GM12878 (cell line): ENCODE data around the gene SLCO2A1. TPM values are rescaled to one million over a fixed set of nuclear protein-coding genes. Genes with fewer than 3 reads are reported as not detected.

ENCODE experiments used
- ATAC-seq: fragments of 200-7000 bp; cut with Tn5 transposase; 3 replicates; pipeline ENCODE4 v1.9.1; 2020; ENCODE audit warnings: mild to moderate bottlenecking, moderate library complexity
- BruUV-seq: library from RNA; stranded (reverse); fragments of 400-500 nt; replicated peaks from 2 replicates; lab custom pipeline; 2021; lab: Mats Ljungman, UMichigan
- CTCF ChIA-PET: fragments of 300-600 bp; sonication (Branson Sonifier 250); formaldehyde crosslinking; extraction: SDS; loops from one replicate; lab custom pipeline; 2021; ENCODE audit warnings: inconsistent platforms; lab: Yijun Ruan, JAX
- POLR2A ChIA-PET: fragments of 350-600 bp; formaldehyde crosslinking; extraction: SDS; loops from one replicate; lab custom pipeline; 2021; ENCODE audit warnings: inconsistent platforms; lab: Charles Lee
- RAD21 ChIA-PET: fragments of 300-600 bp; sonication (Branson Sonifier 250); formaldehyde crosslinking; loops from one replicate; lab custom pipeline; 2023; ENCODE audit warnings: antibody characterized with exemption; ENCODE audit not compliant: unreplicated experiment; lab: Charles Lee
- SMC1A ChIA-PET: fragments of 300-600 bp; sonication (Branson Sonifier 250); formaldehyde crosslinking; loops from one replicate; lab custom pipeline; 2023; ENCODE audit not compliant: unreplicated experiment, uncharacterized antibody; lab: Charles Lee
- DNase-seq: peaks from one replicate; pipeline ENCODE4 v3.0.0-alpha.2; 2011; ENCODE audit warnings: low read depth, low spot score
- FAIRE-seq: peaks from 3 replicates; lab custom pipeline; 2011; peaks lifted over from hg19 to GRCh38; lab: Jason Lieb, UNC
- H2AFZ ChIP-seq: 2 replicates; pipeline ENCODE4 v1.6.0; 2011; ENCODE audit warnings: low read depth, low read length, control low read depth; ENCODE audit not compliant: control insufficient read depth
- H3K27ac ChIP-seq: 2 replicates; pipeline ENCODE4 v1.5.1; 2011; ENCODE audit warnings: control low read depth; ENCODE audit not compliant: control insufficient read depth, insufficient read depth
- H3K27me3 ChIP-seq, 2 experiments: replicated peaks in 1 of 2; 2 replicates each; pipeline versions ENCODE4 v1.6.0 to v1.6.1; 2011; ENCODE audit warnings: low read length in 1 of 2; ENCODE audit not compliant: control insufficient read depth in 2 of 2, insufficient read depth in 2 of 2
- H3K36me3 ChIP-seq, 2 experiments: 2 replicates each; pipeline ENCODE4 v1.5.1; 2011; ENCODE audit warnings: low read length in 1 of 2; ENCODE audit not compliant: control insufficient read depth in 2 of 2, insufficient read depth in 2 of 2
- H3K4me1 ChIP-seq: 2 replicates; pipeline ENCODE4 v1.6.1; 2011; ENCODE audit warnings: mild to moderate bottlenecking, low read length, moderate library complexity, mixed read lengths; ENCODE audit not compliant: control insufficient read depth, insufficient read depth
- H3K4me2 ChIP-seq: 2 replicates; pipeline ENCODE4 v1.6.0; 2011; ENCODE audit warnings: control low read depth; ENCODE audit not compliant: control insufficient read depth, insufficient read depth
- H3K4me3 ChIP-seq: fragments of 200-600 bp; sonication (generic); 2 replicates; pipeline ENCODE4 v1.5.1; 2016
- H3K79me2 ChIP-seq: 2 replicates; pipeline ENCODE4 v1.6.0; 2011; ENCODE audit warnings: low read length; ENCODE audit not compliant: control insufficient read depth, insufficient read depth
- H3K9ac ChIP-seq: 2 replicates; pipeline ENCODE4 v1.8.0; 2011; ENCODE audit warnings: low read length, control low read depth, mixed read lengths; ENCODE audit not compliant: control insufficient read depth, insufficient read depth
- H3K9me3 ChIP-seq: replicated peaks from 3 replicates; pipeline ENCODE4 v1.5.1; 2011; ENCODE audit warnings: mild to moderate bottlenecking, low read length; ENCODE audit not compliant: control insufficient read depth, insufficient read depth
- H4K20me1 ChIP-seq: 2 replicates; pipeline ENCODE4 v1.6.0; 2011; ENCODE audit not compliant: control insufficient read depth, insufficient read depth
- BCL11A ChIP-seq: IDR thresholded peaks from 2 replicates; pipeline ENCODE4 v1.6.1; 2011; ENCODE audit warnings: low read depth, low read length
- CBX3 ChIP-seq: fragments of 200-600 bp; sonication (generic); IDR thresholded peaks from 2 replicates; pipeline ENCODE4 v1.6.1; 2016; ENCODE audit warnings: low read depth, borderline replicate concordance
- CEBPB ChIP-seq, 2 experiments: fragments of 150-350 bp in 1 of 2; IDR thresholded peaks; 2 replicates each; pipeline ENCODE4 v1.6.1; 2012 to 2014; ENCODE audit warnings: low read depth in 2 of 2, low read length in 2 of 2, borderline replicate concordance in 1 of 2, inconsistent platforms in 1 of 2
- DPF2 ChIP-seq: fragments of 450-650 bp; IDR thresholded peaks from 2 replicates; pipeline ENCODE4 v1.6.1; 2017; ENCODE audit warnings: mild to moderate bottlenecking
- EED ChIP-seq: sonication (generic); IDR thresholded peaks from 2 replicates; pipeline ENCODE4 v1.6.1; 2016; ENCODE audit warnings: antibody characterized with exemption, low read depth
- EP300 ChIP-seq, 2 experiments: fragments of 150-350 bp in 1 of 2; IDR thresholded peaks; 2 replicates each; pipeline ENCODE4 v1.6.1; 2011 to 2012; ENCODE audit warnings: low read depth in 2 of 2, low read length in 2 of 2, borderline replicate concordance in 1 of 2, improper control_type of control experiment in 1 of 2, inconsistent platforms in 1 of 2; ENCODE audit not compliant: control insufficient read depth in 1 of 2
- GATAD2B ChIP-seq: fragments of 450-650 bp; conservative IDR thresholded peaks from 2 replicates; pipeline ENCODE4 v1.6.1; 2017; ENCODE audit warnings: low read depth, mild to moderate bottlenecking, moderate library complexity
- NR2C2 ChIP-seq: IDR thresholded peaks from 2 replicates; pipeline ENCODE4 v1.6.1; 2011; ENCODE audit warnings: borderline replicate concordance, low read depth; ENCODE audit not compliant: control insufficient read depth, insufficient read length
- NR2F1 ChIP-seq: fragments of 450-650 bp; conservative IDR thresholded peaks from 2 replicates; pipeline ENCODE4 v1.6.1; 2017; ENCODE audit warnings: mild to moderate bottlenecking
- NRF1 ChIP-seq: conservative IDR thresholded peaks from 2 replicates; pipeline ENCODE4 v1.6.1; 2011; ENCODE audit warnings: mild to moderate bottlenecking, low read depth, low read length, improper control_type of control experiment
- RB1 ChIP-seq: fragments of 450-650 bp; formaldehyde crosslinking; IDR thresholded peaks from 2 replicates; pipeline ENCODE4 v1.6.1; 2017; ENCODE audit warnings: mild to moderate bottlenecking, borderline replicate concordance
- SIX5 ChIP-seq: IDR thresholded peaks from 2 replicates; pipeline ENCODE4 v1.6.1; 2011; ENCODE audit warnings: mild to moderate bottlenecking, low read depth, low read length, moderate library complexity; ENCODE audit not compliant: severe bottlenecking
- SMAD1 ChIP-seq: fragments of 450-650 bp; IDR thresholded peaks from 2 replicates; pipeline ENCODE4 v1.6.1; 2018; ENCODE audit warnings: mild to moderate bottlenecking, low read depth; ENCODE audit not compliant: partially characterized antibody
- SP1 ChIP-seq: IDR thresholded peaks from one replicate; pipeline ENCODE4 v1.6.1; 2011; ENCODE audit warnings: low read depth, low read length
- TARDBP ChIP-seq: IDR thresholded peaks from 2 replicates; pipeline ENCODE4 v1.6.1; 2016; ENCODE audit warnings: borderline replicate concordance
- ZNF24 ChIP-seq: fragments of 450-650 bp; IDR thresholded peaks from 2 replicates; pipeline ENCODE4 v1.6.1; 2017; ENCODE audit warnings: antibody characterized with exemption, mild to moderate bottlenecking
- ZNF622 ChIP-seq: fragments of 450-650 bp; IDR thresholded peaks from 2 replicates; pipeline ENCODE4 v1.6.1; 2017; ENCODE audit warnings: mild to moderate bottlenecking, inconsistent platforms
- WGBS: methylation state at CpG from one replicate; pipeline ENCODE4 v1.1.6; 2016; ENCODE audit warnings: low lambda C conversion rate; ENCODE audit not compliant: insufficient replicate concordance, insufficient coverage; ENCODE audit errors: missing lambda C conversion rate; 5-methylcytosine and 5-hydroxymethylcytosine counted together
- in situ Hi-C: fragments of 300-500 bp; cut with MboI; formaldehyde crosslinking; loops from 9 replicates; pipeline ENCODE4 v1.14.3; 2018; ENCODE audit warnings: mixed read lengths
- intact Hi-C: fragments of 100-400 bp; cut with micrococcal nuclease; formaldehyde crosslinking; loops from one replicate; pipeline ENCODE4 v1.14.2; 2022; ENCODE audit not compliant: unreplicated experiment
- polyA plus RNA-seq, 11 experiments: library from polyadenylated mRNA; depleted of rRNA in 4 of 11; unstranded in 6 of 11; stranded (reverse) in 5 of 11; fragments of >200 nt; fragmentation: Nextera tagmentation in 4 of 11; fragmentation: Illumina TruSeq in 1 of 11; extraction: Ambion mirVana in 4 of 11; extraction: Trizol in 1 of 11; gene quantifications; 1 replicate in 1 of 11; 2 replicates in 10 of 11; pipeline versions ENCODE4 v1.2.1 to v1.2.3, GENCODE V29; 2011 to 2016; ENCODE audit warnings: inconsistent platforms in 2 of 11, missing spikeins in 2 of 11, low read depth in 1 of 11
- total RNA-seq, 4 experiments: library from RNA; depleted of rRNA in 3 of 4; stranded (reverse); fragments of >200 nt in 3 of 4; fragmentation: Illumina TruSeq in 1 of 4; extraction: Trizol in 1 of 4; gene quantifications; 2 replicates each; pipeline versions ENCODE4 v1.2.1 to v1.2.3, GENCODE V29; 2013 to 2021

Gene SLCO2A1
- total and polyA plus RNA-seq, 10 of the 15 experiments (the other 5 are each of a cell fraction or from before 2014, with no cell fraction given), result 0.05 TPM; not detected in 9

DNA sequence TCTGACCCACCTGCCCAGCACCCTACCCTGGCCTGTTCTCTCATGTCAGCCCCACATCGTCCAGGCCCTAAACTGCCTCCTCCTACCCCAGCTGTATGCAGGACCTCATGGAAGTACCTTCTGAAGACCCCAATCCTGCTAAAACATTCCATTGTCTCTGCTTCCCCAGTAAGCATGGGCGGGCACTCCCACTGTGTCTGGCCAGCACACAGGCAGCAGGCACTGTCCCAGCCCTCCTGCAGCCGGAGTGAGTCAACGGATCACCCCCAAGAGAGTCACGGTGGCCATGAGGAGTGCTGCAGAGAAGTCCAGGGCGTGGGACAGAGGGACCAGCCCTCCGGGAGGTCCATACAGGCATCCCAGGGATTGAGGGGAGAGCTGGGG, 36.4 kb upstream of the SLCO2A1 start:
- SMC1A ChIA-PET, result no interaction called here
- no peak for ATAC-seq
- RAD21 ChIA-PET, result no interaction called here
- WGBS, result 3% methylated on average over 7 of the region's 7 CpGs
- Histone ChIP-seq H3K9me3 (no peaks in the 10 kb centered on the region), H3K9ac (no peak overlapping the region), H4K20me1 (no peaks in the 10 kb centered on the region), H3K4me3 (no peak overlapping the region), H3K79me2 (no peaks in the 10 kb centered on the region), H3K36me3 (no peaks in the 10 kb centered on the region), H3K4me1 (no peaks in the 10 kb centered on the region), H3K4me2 (no peak overlapping the region), H3K27ac (no peak overlapping the region), H3K27me3 (no peaks in the 10 kb centered on the region; a peak in 2 of 4 replicates), H2AFZ (no peak overlapping the region)
- BruUV-seq, result no TSS peak
- intact Hi-C loops, result no loop called here
- DNase-seq, result no peak
- FAIRE-seq, result no peak
- POLR2A ChIA-PET, result no interaction called here
- in situ Hi-C loops, result no loop called here
- CTCF ChIA-PET, result no interaction called here
- TF ChIP-seq NR2C2 (no peak), SMAD1 (no peak), DPF2 (no peak), ZNF24 (no peak), SP1 (no peak), CEBPB (IDR thresholded peaks at IDR 0.05; ENCODE audit: borderline replicate concordance in 1 of 2, low read depth in 2 of 2, low read length in 2 of 2) (no peak), EED (no peak)
- TF ChIP-seq, all 136 proteins: peak for 0

DNA sequence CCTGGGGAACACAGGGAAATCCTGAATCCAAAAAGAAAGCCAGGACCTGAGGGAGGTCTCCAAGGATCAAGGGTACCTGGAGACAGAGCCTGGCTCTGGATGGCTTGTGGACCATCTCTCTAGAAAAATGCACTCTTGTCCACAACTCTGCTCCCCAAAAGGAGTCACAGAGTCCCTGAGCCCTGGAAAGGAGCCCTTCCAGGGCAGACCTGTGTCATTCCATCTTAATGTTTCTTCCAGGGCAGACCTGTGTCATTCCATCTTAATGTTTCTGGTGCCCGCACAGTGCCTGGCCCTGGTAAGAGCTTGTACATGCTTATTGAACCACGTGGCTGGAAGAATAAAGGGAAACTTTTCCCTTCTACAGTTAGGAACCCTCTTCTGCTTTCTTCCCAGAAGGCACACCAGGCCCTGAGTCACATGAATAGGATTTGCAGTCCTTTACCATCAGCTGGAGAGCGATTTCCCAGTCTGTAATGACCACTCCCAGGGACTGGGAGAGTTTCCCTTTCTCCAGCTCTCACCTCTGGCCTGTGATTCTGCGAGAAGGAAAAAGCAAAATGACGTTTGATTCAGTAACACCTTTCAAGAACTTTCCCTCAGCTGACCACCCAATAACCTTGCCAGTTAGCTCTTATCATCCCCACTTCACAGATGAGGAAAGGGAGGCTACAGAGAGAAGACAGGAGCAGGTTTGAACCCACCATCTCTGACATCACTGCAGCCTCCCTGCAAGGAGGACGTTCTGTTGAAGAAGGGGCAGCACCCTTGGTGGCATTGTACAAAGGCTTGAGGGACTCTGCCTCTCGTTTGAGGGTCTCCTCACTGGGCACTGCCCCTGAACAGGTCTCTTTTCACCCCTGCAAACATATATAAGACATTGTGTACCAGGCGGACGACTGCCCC, 35.8 kb upstream of the SLCO2A1 start:
- Histone ChIP-seq H3K9me3 (no peaks in the 10 kb centered on the region), H4K20me1 (no peaks in the 10 kb centered on the region), H3K9ac (no peak overlapping the region), H2AFZ (no peak overlapping the region), H3K4me1 (no peaks in the 10 kb centered on the region), H3K27ac (no peak overlapping the region), H3K27me3 (no peaks in the 10 kb centered on the region; a peak in 2 of 4 replicates), H3K79me2 (no peaks in the 10 kb centered on the region), H3K36me3 (no peaks in the 10 kb centered on the region), H3K4me2 (no peak overlapping the region), H3K4me3 (no peak overlapping the region)
- 7% methylated on average over 9 of the region's 9 CpGs for WGBS
- RAD21 ChIA-PET, result no interaction called here
- DNase-seq (no peak), FAIRE-seq (no peak), ATAC-seq (no peak)
- intact Hi-C loops, result no loop called here
- no peak for TF ChIP-seq NR2F1
- TF ChIP-seq GATAD2B, result no peak
- no peak for TF ChIP-seq SIX5
- TF ChIP-seq RB1, result no peak
- no peak for TF ChIP-seq CBX3
- TF ChIP-seq TARDBP, result no peak
- TF ChIP-seq BCL11A, result no peak
- no peak for TF ChIP-seq ZNF622
- TF ChIP-seq NRF1, result no peak
- no peak for TF ChIP-seq EP300 (IDR thresholded peaks at IDR 0.05; ENCODE audit: borderline replicate concordance in 1 of 2, control insufficient read depth in 1 of 2, low read depth in 2 of 2, low read length in 2 of 2)
- BruUV-seq, result no TSS peak
- POLR2A ChIA-PET, result no interaction called here
- in situ Hi-C loops, result no loop called here
- CTCF ChIA-PET, result no interaction called here
- SMC1A ChIA-PET, result no interaction called here
